Esophagus muscularis mucosa (tissue), 3 donors: Measurements from ENCODE around the gene HIF1A.

Experiments used
- CTCF ChIP-seq, 3 experiments: fragments of 200-600 bp in 2 of 3; fragments of 450-650 bp in 1 of 3; sonication (generic) in 2 of 3; IDR thresholded peaks; one replicate each; pipeline ENCODE4 v1.5.1; 2017 to 2019; ENCODE audit warnings: antibody characterized with exemption in 3 of 3, mild to moderate bottlenecking in 2 of 3, moderate library complexity in 1 of 3
- POLR2A ChIP-seq: fragments of 450-650 bp; IDR thresholded peaks from one replicate; pipeline ENCODE4 v1.6.1; 2017; ENCODE audit warnings: antibody characterized with exemption, moderate library complexity, mild to moderate bottlenecking, low read depth

DNA sequence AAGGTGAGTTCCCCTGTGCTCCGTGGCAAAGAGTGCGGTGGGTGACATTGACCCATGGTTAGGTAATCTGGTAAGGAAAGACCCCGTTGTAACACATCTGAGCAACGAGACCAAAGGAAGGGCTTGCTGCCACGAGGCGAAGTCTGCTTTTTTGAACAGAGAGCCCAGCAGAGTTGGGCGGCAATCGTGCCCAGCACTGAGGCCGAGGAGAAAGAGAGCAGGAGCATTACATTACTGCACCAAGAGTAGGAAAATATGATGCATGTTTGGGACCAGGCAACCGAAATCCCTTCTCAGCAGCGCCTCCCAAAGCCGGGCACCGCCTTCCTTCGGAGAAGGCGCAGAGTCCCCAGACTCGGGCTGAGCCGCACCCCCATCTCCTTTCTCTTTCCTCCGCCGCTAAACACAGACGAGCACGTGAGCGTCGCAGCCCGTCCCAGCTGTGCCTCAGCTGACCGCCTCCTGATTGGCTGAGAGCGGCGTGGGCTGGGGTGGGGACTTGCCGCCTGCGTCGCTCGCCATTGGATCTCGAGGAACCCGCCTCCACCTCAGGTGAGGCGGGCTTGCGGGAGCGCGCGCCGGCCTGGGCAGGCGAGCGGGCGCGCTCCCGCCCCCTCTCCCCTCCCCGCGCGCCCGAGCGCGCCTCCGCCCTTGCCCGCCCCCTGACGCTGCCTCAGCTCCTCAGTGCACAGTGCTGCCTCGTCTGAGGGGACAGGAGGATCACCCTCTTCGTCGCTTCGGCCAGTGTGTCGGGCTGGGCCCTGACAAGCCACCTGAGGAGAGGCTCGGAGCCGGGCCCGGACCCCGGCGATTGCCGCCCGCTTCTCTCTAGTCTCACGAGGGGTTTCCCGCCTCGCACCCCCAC lies at the start of gene HIF1A:
- peak in 2 of 3 experiments; percentile 12 to 31 for TF ChIP-seq CTCF (IDR thresholded peaks at IDR 0.05)
- TF ChIP-seq POLR2A, result peak; percentile 93
